ENCODE results near the gene LLGL1. TPM values are rescaled to one million over a fixed set of nuclear protein-coding genes. Genes with fewer than 3 reads are reported as not detected.

LLGL1 gene
- 0.40 TPM for polyA plus RNA-seq

- Mint-ChIP-seq H3K27me3 (no peaks in the 10 kb centered on the region), H3K36me3 (no peaks in the 10 kb centered on the region), H3K27ac (peak within 1 kb of the TSS; percentile 62 to 89 (median 80)), H3K4me1 (peaks cover 0 to 10% (median 10%) of the 10 kb centered on the region in 3 donors), H3K9me3 (no peaks in the 10 kb centered on the region), H3K4me3 (peak within 1 kb of the TSS; percentile 75 to 96 (median 94))
These were observed at the start of gene LLGL1 for GRCh38 chr17:18225121-18225641. Gene LLGL1 (plus strand): TSS chr17:18225635. CDS start chr17:18225683, 48 bp downstream.

- H3K4me1 Mint-ChIP-seq, result peaks cover 5 to 7% (median 7%) of the 10 kb centered on the region in 3 donors
These were observed 49.3 kb upstream of the LLGL1 start for GRCh38 chr17:18176176-18176575.

GRCh38 chr17:18177133-18177532 is 48.3 kb upstream of the LLGL1 start:
- Mint-ChIP-seq H3K9me3 (no peaks in the 10 kb centered on the region), H3K27ac (no peak overlapping the region), H3K27me3 (no peaks in the 10 kb centered on the region), H3K36me3 (no peaks in the 10 kb centered on the region), H3K4me1 (peaks cover 5 to 11% (median 10%) of the 10 kb centered on the region in 3 donors), H3K4me3 (peak overlapping the region in 1 of 4 donors; percentile 43)

More at GRCh38 chr17:18176176-18176575, 49.3 kb upstream of the LLGL1 start:
- H3K4me3 Mint-ChIP-seq, result peak overlapping the region in 1 of 4 donors; percentile 75
- H3K27me3 Mint-ChIP-seq, result no peaks in the 10 kb centered on the region
- H3K27ac Mint-ChIP-seq, result peak overlapping the region in 2 of 3 donors; percentile 1 to 25
- no peaks in the 10 kb centered on the region for H3K36me3 Mint-ChIP-seq
- H3K9me3 Mint-ChIP-seq, result no peaks in the 10 kb centered on the region

GRCh38 chr17:18177722-18178121 is 47.7 kb upstream of the LLGL1 start:
- Mint-ChIP-seq H3K27ac (peak overlapping the region in 1 of 3 donors; percentile 12), H3K27me3 (no peaks in the 10 kb centered on the region), H3K4me1 (peaks cover 5 to 11% (median 11%) of the 10 kb centered on the region in 3 donors), H3K9me3 (no peaks in the 10 kb centered on the region), H3K36me3 (no peaks in the 10 kb centered on the region), H3K4me3 (no peak overlapping the region)

GRCh38 chr17:18179196-18179595 is 46.2 kb upstream of the LLGL1 start:
- H3K36me3 Mint-ChIP-seq, result no peaks in the 10 kb centered on the region
- H3K9me3 Mint-ChIP-seq, result no peaks in the 10 kb centered on the region
- peak overlapping the region in 1 of 3 donors; percentile 77 for H3K27ac Mint-ChIP-seq
- H3K27me3 Mint-ChIP-seq, result no peaks in the 10 kb centered on the region
- H3K4me3 Mint-ChIP-seq, result peak overlapping the region in 1 of 4 donors; percentile 59
- H3K4me1 Mint-ChIP-seq, result peaks cover 10 to 12% (median 11%) of the 10 kb centered on the region in 3 donors

GRCh38 chr17:18179804-18180203 is 45.6 kb upstream of the LLGL1 start:
- H3K4me3 Mint-ChIP-seq, result peak overlapping the region in 1 of 4 donors; percentile 59
- peak overlapping the region in 1 of 3 donors; percentile 77 for H3K27ac Mint-ChIP-seq
- H3K9me3 Mint-ChIP-seq, result no peaks in the 10 kb centered on the region
- peaks cover 11 to 14% (median 13%) of the 10 kb centered on the region in 3 donors for H3K4me1 Mint-ChIP-seq
- no peaks in the 10 kb centered on the region for H3K27me3 Mint-ChIP-seq
- no peaks in the 10 kb centered on the region for H3K36me3 Mint-ChIP-seq

- Mint-ChIP-seq H3K4me1 (peaks cover 13 to 22% (median 18%) of the 10 kb centered on the region in 3 donors), H3K9me3 (no peaks in the 10 kb centered on the region), H3K4me3 (peak overlapping the region in 1 of 4 donors; percentile 95), H3K27ac (peak overlapping the region; percentile 46 to 99 (median 50)), H3K27me3 (no peaks in the 10 kb centered on the region), H3K36me3 (no peaks in the 10 kb centered on the region)
These were observed 44.1 kb upstream of the LLGL1 start for GRCh38 chr17:18181358-18181757.

GRCh38 chr17:18182110-18182977 is 43.1 kb upstream of the LLGL1 start:
- peaks cover 23 to 32% (median 28%) of the 10 kb centered on the region in 3 donors for H3K4me1 Mint-ChIP-seq
- no peaks in the 10 kb centered on the region for H3K27me3 Mint-ChIP-seq
- H3K4me3 Mint-ChIP-seq, result peak overlapping the region; percentile 93 to 100 (median 97)
- peak overlapping the region; percentile 99 to 100 (median 99) for H3K27ac Mint-ChIP-seq
- H3K9me3 Mint-ChIP-seq, result no peaks in the 10 kb centered on the region
- H3K36me3 Mint-ChIP-seq, result no peaks in the 10 kb centered on the region

GRCh38 chr17:18182978-18183333 is 42.5 kb upstream of the LLGL1 start:
- H3K27ac Mint-ChIP-seq, result peak overlapping the region; percentile 99 to 100 (median 99)
- H3K27me3 Mint-ChIP-seq, result no peaks in the 10 kb centered on the region
- H3K4me1 Mint-ChIP-seq, result peaks cover 29 to 38% (median 34%) of the 10 kb centered on the region in 3 donors
- H3K9me3 Mint-ChIP-seq, result no peaks in the 10 kb centered on the region
- no peaks in the 10 kb centered on the region for H3K36me3 Mint-ChIP-seq
- H3K4me3 Mint-ChIP-seq, result peak overlapping the region; percentile 93 to 100 (median 97)

- Mint-ChIP-seq H3K9me3 (no peaks in the 10 kb centered on the region), H3K4me1 (peaks cover 35 to 43% (median 39%) of the 10 kb centered on the region in 3 donors), H3K27ac (peak within 1 kb of the TSS; percentile 99 to 100 (median 99)), H3K27me3 (no peaks in the 10 kb centered on the region), H3K36me3 (no peaks in the 10 kb centered on the region), H3K4me3 (peak within 1 kb of the TSS; percentile 93 to 100 (median 97))
These were observed 41.9 kb upstream of the LLGL1 start, which contains the start of gene ALKBH5 for GRCh38 chr17:18183334-18184142. Gene ALKBH5 (plus strand): TSS chr17:18183828. CDS start chr17:18184244, 416 bp downstream.

- Mint-ChIP-seq H3K4me1 (peaks cover 38 to 45% (median 41%) of the 10 kb centered on the region in 3 donors), H3K4me3 (peak overlapping the region; percentile 93 to 100 (median 97)), H3K27ac (peak overlapping the region; percentile 95 to 99 (median 99)), H3K36me3 (no peaks in the 10 kb centered on the region), H3K9me3 (no peaks in the 10 kb centered on the region), H3K27me3 (no peaks in the 10 kb centered on the region)
These were observed 41.0 kb upstream of the LLGL1 start for GRCh38 chr17:18184143-18185031.

- Mint-ChIP-seq H3K27ac (peak overlapping the region; percentile 95 to 99 (median 96)), H3K4me3 (peak overlapping the region; percentile 93 to 99 (median 96)), H3K9me3 (no peaks in the 10 kb centered on the region), H3K4me1 (peaks cover 39 to 52% (median 48%) of the 10 kb centered on the region in 3 donors), H3K36me3 (no peaks in the 10 kb centered on the region), H3K27me3 (no peaks in the 10 kb centered on the region)
These were observed 40.0 kb upstream of the LLGL1 start for GRCh38 chr17:18185391-18185790.

GRCh38 chr17:18185832-18186626 is 39.4 kb upstream of the LLGL1 start:
- Mint-ChIP-seq H3K4me3 (peak overlapping the region; percentile 93 to 99 (median 96)), H3K36me3 (no peaks in the 10 kb centered on the region), H3K9me3 (no peaks in the 10 kb centered on the region), H3K27me3 (no peaks in the 10 kb centered on the region), H3K27ac (peak overlapping the region; percentile 84 to 99 (median 86)), H3K4me1 (peaks cover 41 to 58% (median 53%) of the 10 kb centered on the region in 3 donors)
